HCT116 (cell line): ENCODE results near the gene CLCA2.

Source experiments
- CTCF ChIP-seq, 3 experiments: fragments of 200-600 bp in 1 of 3; sonication (generic) in 1 of 3; IDR thresholded peaks in 2 of 3; conservative IDR thresholded peaks in 1 of 3; 2 replicates each; pipeline ENCODE4 v1.5.1; 2012 to 2017; ENCODE audit warnings: low read depth in 2 of 3, low read length in 2 of 3, antibody characterized with exemption in 1 of 3, borderline replicate concordance in 1 of 3, control low read depth in 1 of 3, mild to moderate bottlenecking in 1 of 3, mixed read lengths in 1 of 3, mixed run types in 1 of 3, moderate library complexity in 1 of 3; ENCODE audit not compliant: insufficient read depth in 1 of 3
- EZH2 ChIP-seq: fragments of 200-600 bp; sonication (generic); IDR thresholded peaks from 2 replicates; pipeline ENCODE4 v1.6.1; 2017; ENCODE audit warnings: antibody characterized with exemption, mixed run types
- EZH2phosphoT487 ChIP-seq: fragments of 200-600 bp; IDR thresholded peaks from 2 replicates; pipeline ENCODE4 v1.6.1; 2018; ENCODE audit warnings: antibody characterized with exemption, borderline replicate concordance
- MAX ChIP-seq: IDR thresholded peaks from 2 replicates; pipeline ENCODE4 v1.6.1; 2012
- POLR2A ChIP-seq: IDR thresholded peaks from 2 replicates; pipeline ENCODE4 v1.7.0; 2011; ENCODE audit warnings: borderline replicate concordance; ENCODE audit not compliant: insufficient read depth, insufficient read length; ENCODE audit errors: extremely low read depth
- POLR2AphosphoS5 ChIP-seq: IDR thresholded peaks from 2 replicates; pipeline ENCODE4 v1.6.1; 2011; ENCODE audit warnings: mild to moderate bottlenecking, low read depth, low read length, moderate library complexity
- RAD21 ChIP-seq: IDR thresholded peaks from 2 replicates; pipeline ENCODE4 v1.6.1; 2012; ENCODE audit warnings: low read depth, mild to moderate bottlenecking
- SP1 ChIP-seq: IDR thresholded peaks from 2 replicates; pipeline ENCODE4 v1.6.1; 2012; ENCODE audit warnings: low read depth
- YY1 ChIP-seq: IDR thresholded peaks from 2 replicates; pipeline ENCODE4 v1.6.1; 2011; ENCODE audit warnings: low read length, low read depth, moderate library complexity, mild to moderate bottlenecking; ENCODE audit not compliant: insufficient replicate concordance; ENCODE audit errors: extremely low read depth
- TF ChIP-seq, protein P1 (sequence below): IDR thresholded peaks from 2 replicates; pipeline ENCODE4 v1.6.1; 2011; ENCODE audit warnings: mild to moderate bottlenecking, low read length, moderate library complexity; ENCODE audit not compliant: insufficient replicate concordance; ENCODE audit errors: extremely low read depth
- TF ChIP-seq, protein P2 (sequence below): IDR thresholded peaks from 2 replicates; pipeline ENCODE4 v1.6.1; 2012; ENCODE audit warnings: low read depth
- TF ChIP-seq, protein P3 (sequence below): IDR thresholded peaks from 2 replicates; pipeline ENCODE4 v1.6.1; 2012

- no peak for TF ChIP-seq YY1
- no peak for TF ChIP-seq CTCF (IDR thresholded peaks at IDR 0.05 in 2 of 3, conservative IDR thresholded peaks at IDR 0.05 in 1 of 3; ENCODE audit: borderline replicate concordance in 1 of 3, insufficient read depth in 1 of 3, low read depth in 2 of 3, low read length in 2 of 3)
- TF ChIP-seq, protein P1, sequence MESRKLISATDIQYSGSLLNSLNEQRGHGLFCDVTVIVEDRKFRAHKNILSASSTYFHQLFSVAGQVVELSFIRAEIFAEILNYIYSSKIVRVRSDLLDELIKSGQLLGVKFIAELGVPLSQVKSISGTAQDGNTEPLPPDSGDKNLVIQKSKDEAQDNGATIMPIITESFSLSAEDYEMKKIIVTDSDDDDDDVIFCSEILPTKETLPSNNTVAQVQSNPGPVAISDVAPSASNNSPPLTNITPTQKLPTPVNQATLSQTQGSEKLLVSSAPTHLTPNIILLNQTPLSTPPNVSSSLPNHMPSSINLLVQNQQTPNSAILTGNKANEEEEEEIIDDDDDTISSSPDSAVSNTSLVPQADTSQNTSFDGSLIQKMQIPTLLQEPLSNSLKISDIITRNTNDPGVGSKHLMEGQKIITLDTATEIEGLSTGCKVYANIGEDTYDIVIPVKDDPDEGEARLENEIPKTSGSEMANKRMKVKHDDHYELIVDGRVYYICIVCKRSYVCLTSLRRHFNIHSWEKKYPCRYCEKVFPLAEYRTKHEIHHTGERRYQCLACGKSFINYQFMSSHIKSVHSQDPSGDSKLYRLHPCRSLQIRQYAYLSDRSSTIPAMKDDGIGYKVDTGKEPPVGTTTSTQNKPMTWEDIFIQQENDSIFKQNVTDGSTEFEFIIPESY, result no peak
- TF ChIP-seq MAX, result no peak
- TF ChIP-seq, protein P2, sequence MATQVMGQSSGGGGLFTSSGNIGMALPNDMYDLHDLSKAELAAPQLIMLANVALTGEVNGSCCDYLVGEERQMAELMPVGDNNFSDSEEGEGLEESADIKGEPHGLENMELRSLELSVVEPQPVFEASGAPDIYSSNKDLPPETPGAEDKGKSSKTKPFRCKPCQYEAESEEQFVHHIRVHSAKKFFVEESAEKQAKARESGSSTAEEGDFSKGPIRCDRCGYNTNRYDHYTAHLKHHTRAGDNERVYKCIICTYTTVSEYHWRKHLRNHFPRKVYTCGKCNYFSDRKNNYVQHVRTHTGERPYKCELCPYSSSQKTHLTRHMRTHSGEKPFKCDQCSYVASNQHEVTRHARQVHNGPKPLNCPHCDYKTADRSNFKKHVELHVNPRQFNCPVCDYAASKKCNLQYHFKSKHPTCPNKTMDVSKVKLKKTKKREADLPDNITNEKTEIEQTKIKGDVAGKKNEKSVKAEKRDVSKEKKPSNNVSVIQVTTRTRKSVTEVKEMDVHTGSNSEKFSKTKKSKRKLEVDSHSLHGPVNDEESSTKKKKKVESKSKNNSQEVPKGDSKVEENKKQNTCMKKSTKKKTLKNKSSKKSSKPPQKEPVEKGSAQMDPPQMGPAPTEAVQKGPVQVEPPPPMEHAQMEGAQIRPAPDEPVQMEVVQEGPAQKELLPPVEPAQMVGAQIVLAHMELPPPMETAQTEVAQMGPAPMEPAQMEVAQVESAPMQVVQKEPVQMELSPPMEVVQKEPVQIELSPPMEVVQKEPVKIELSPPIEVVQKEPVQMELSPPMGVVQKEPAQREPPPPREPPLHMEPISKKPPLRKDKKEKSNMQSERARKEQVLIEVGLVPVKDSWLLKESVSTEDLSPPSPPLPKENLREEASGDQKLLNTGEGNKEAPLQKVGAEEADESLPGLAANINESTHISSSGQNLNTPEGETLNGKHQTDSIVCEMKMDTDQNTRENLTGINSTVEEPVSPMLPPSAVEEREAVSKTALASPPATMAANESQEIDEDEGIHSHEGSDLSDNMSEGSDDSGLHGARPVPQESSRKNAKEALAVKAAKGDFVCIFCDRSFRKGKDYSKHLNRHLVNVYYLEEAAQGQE, result no peak
- no peak for TF ChIP-seq POLR2AphosphoS5
- no peak for TF ChIP-seq EZH2
- TF ChIP-seq EZH2phosphoT487, result no peak
- no peak for TF ChIP-seq RAD21
- no peak for TF ChIP-seq SP1
- no peak for TF ChIP-seq POLR2A
- TF ChIP-seq, protein P3, sequence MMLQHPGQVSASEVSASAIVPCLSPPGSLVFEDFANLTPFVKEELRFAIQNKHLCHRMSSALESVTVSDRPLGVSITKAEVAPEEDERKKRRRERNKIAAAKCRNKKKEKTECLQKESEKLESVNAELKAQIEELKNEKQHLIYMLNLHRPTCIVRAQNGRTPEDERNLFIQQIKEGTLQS, result no peak
These were observed 48.2 kb downstream of the CLCA2 start for GRCh38 chr1:86472152-86472551.
